GM13976 (cell line): ENCODE measurements around the gene TMEM167A.

Experiments
- DNase-seq: peaks from one replicate; pipeline ENCODE4 v3.0.0; 2012; ENCODE audit warnings: low spot score
- CTCF ChIP-seq: IDR thresholded peaks from 2 replicates; pipeline ENCODE4 v1.5.1; 2012; ENCODE audit warnings: borderline replicate concordance, mild to moderate bottlenecking; ENCODE audit not compliant: insufficient read depth; ENCODE audit errors: extremely low read depth, missing control alignments, control extremely low read depth
- in situ Hi-C: fragments of 300-500 bp; cut with MboI; formaldehyde crosslinking; loops from one replicate; pipeline ENCODE4 v1.12.0; 2022; ENCODE audit warnings: low sequenced_read_pairs, mixed read lengths, inconsistent platforms; ENCODE audit not compliant: unreplicated experiment

The TMEM167A gene

GRCh38 chr5:83042507-83042906, 34.7 kb downstream of the TMEM167A start:
- no peak for TF ChIP-seq CTCF
- in situ Hi-C loops, result no loop called here
- no peak for DNase-seq

- DNase-seq, result no peak
- no peak for TF ChIP-seq CTCF
- in situ Hi-C loops, result no loop called here
These were observed 38.3 kb downstream of the TMEM167A start for GRCh38 chr5:83038924-83039323.

GRCh38 chr5:83036991-83037575, 40.1 kb downstream of the TMEM167A start:
- in situ Hi-C loops, result no loop called here
- DNase-seq, result no peak
- no peak for TF ChIP-seq CTCF

- no peak for DNase-seq
These were observed 41.7 kb downstream of the TMEM167A start for GRCh38 chr5:83035373-83036100.

GRCh38 chr5:83034528-83035207, 42.5 kb downstream of the TMEM167A start:
- in situ Hi-C loops, result no loop called here
- DNase-seq, result no peak

More at GRCh38 chr5:83035373-83036100, 41.7 kb downstream of the TMEM167A start:
- TF ChIP-seq CTCF, result no peak
- in situ Hi-C loops, result no loop called here

More at GRCh38 chr5:83034528-83035207, 42.5 kb downstream of the TMEM167A start:
- TF ChIP-seq CTCF, result no peak
